DMS79 treated with DMSO at 0.1 percent for 48 hours (cell line): ENCODE measurements around the gene XYLB.

ENCODE experiments used
- DNase-seq: peaks from one replicate; lab custom pipeline; 2025; lab: John Stamatoyannopoulos, UW

XYLB gene

GRCh38 chr3:38454884-38455638 is 108.5 kb downstream of the XYLB start:
- DNase-seq = no peak

- DNase-seq = peak; percentile 34
Observed at GRCh38 chr3:38455639-38456430, 109.2 kb downstream of the XYLB start.

GRCh38 chr3:38457111-38458003 is 110.8 kb downstream of the XYLB start:
- no peak for DNase-seq

GRCh38 chr3:38458796-38459498 is 112.4 kb downstream of the XYLB start:
- DNase-seq = peak; percentile 6

- no peak for DNase-seq
Observed at GRCh38 chr3:38459499-38460048, 113.0 kb downstream of the XYLB start.

GRCh38 chr3:38460377-38461270 is 114.0 kb downstream of the XYLB start:
- DNase-seq = no peak
